Vagina (tissue), 2 donors: ENCODE results near the gene RPS28. TPM values are rescaled to one million over a fixed set of nuclear protein-coding genes. Genes with fewer than 3 reads are reported as not detected.
A peak's percentile ranks its signal among the peaks of the same experiment; 100 is the strongest.

Experiments used
- DNase-seq, 2 donors: peaks; one replicate each; pipeline ENCODE4 v3.0.0-alpha.2; 2017; ENCODE audit errors: extremely low spot score in 2 of 2
- H3K27ac ChIP-seq: fragments of 200-600 bp; sonication (generic); one replicate; pipeline ENCODE4 v1.5.1; 2019
- H3K27me3 ChIP-seq: fragments of 200-600 bp; sonication (generic); one replicate; pipeline ENCODE4 v1.5.1; 2019
- H3K36me3 ChIP-seq, 2 donors: fragments of 200-600 bp; sonication (generic); one replicate each; pipeline ENCODE4 v1.5.1; 2017 to 2019
- H3K4me1 ChIP-seq: fragments of 200-600 bp; sonication (generic); one replicate; pipeline ENCODE4 v1.5.1; 2019
- H3K4me3 ChIP-seq, 2 donors: fragments of 200-600 bp; sonication (generic); 1 replicate in 1 of 2; 2 replicates in 1 of 2; pipeline ENCODE4 v1.5.1; 2016 to 2019
- H3K9me3 ChIP-seq: fragments of 200-600 bp; sonication (generic); one replicate; pipeline ENCODE4 v1.5.1; 2019
- POLR2A ChIP-seq, 2 donors: fragments of 450-650 bp; IDR thresholded peaks; one replicate each; pipeline ENCODE4 v1.6.1; 2017; ENCODE audit warnings: antibody characterized with exemption in 2 of 2, mild to moderate bottlenecking in 2 of 2, moderate library complexity in 2 of 2
- POLR2AphosphoS5 ChIP-seq, 2 donors: sonication (generic); formaldehyde crosslinking; IDR thresholded peaks; one replicate each; pipeline ENCODE4 v1.9.0; 2017; ENCODE audit warnings: antibody characterized with exemption in 2 of 2, mild to moderate bottlenecking in 2 of 2, low read depth in 1 of 2; ENCODE audit not compliant: insufficient read depth in 1 of 2
- intact Hi-C: fragments of 100-400 bp; cut with DNase I; formaldehyde crosslinking; loops from one replicate; pipeline ENCODE4 v1.15.1; 2023
- total RNA-seq: library from RNA; depleted of rRNA; stranded (reverse); fragments of >200 nt; gene quantifications from one replicate; pipeline ENCODE4 v1.2.3, GENCODE V29; 2016
- TF ChIP-seq, protein P1 (sequence below), 3 experiments: fragments of 450-650 bp in 2 of 3; fragments of 200-600 bp in 1 of 3; sonication (generic) in 1 of 3; IDR thresholded peaks; one replicate each; pipeline ENCODE4 v1.5.1; 2017 to 2019; ENCODE audit warnings: antibody characterized with exemption in 3 of 3, mild to moderate bottlenecking in 2 of 3, moderate library complexity in 2 of 3

RPS28 gene
- total RNA-seq, 1 donor from 2014 or later = 516 TPM

DNA sequence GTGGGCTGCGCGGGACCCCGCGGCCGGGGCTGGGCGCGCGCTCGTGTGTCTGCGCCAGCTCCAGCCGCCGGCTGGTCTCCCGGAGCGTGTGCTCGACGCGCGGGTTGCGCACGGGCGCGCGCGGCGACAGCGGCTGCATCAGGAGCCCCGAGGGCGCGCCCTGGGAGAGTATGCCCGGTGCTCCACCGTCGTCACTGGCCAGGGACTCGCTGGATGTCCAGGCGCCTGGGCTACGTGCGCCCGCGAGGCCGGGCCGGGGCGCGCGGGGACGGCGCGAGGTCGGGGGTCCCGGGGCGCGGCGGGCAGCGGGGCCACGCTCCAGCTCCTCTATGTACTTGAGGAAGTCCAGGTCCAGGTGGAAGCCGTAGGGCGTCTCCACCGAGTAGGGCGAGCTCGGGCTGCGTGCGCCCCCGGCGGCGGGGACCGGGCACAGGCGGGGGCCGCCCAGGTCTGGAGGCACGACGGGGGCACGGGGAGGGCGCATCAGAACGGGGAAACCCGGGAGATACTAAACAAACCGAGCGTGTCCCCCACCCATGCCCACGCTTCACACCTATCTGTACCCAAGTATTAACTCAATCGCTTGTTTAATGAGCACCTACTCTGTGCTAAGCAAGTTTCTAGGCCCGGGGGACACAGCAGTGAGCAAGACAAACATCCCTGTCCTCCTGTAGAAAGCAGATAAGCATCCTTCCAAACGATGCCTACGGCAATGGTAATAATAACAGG is 14.2 kb downstream of the RPS28 start:
- intact Hi-C loops = no loop called here
- Histone ChIP-seq H3K9me3 (no peaks in the 10 kb centered on the region), H3K4me3 (peak overlapping the region; percentile 19 to 48), H3K27ac (no peak overlapping the region), H3K4me1 (peaks cover 18% of the 10 kb centered on the region), H3K36me3 (no peaks in the 10 kb centered on the region), H3K27me3 (no peaks in the 10 kb centered on the region)
- TF ChIP-seq, protein P1, sequence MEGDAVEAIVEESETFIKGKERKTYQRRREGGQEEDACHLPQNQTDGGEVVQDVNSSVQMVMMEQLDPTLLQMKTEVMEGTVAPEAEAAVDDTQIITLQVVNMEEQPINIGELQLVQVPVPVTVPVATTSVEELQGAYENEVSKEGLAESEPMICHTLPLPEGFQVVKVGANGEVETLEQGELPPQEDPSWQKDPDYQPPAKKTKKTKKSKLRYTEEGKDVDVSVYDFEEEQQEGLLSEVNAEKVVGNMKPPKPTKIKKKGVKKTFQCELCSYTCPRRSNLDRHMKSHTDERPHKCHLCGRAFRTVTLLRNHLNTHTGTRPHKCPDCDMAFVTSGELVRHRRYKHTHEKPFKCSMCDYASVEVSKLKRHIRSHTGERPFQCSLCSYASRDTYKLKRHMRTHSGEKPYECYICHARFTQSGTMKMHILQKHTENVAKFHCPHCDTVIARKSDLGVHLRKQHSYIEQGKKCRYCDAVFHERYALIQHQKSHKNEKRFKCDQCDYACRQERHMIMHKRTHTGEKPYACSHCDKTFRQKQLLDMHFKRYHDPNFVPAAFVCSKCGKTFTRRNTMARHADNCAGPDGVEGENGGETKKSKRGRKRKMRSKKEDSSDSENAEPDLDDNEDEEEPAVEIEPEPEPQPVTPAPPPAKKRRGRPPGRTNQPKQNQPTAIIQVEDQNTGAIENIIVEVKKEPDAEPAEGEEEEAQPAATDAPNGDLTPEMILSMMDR (IDR thresholded peaks at IDR 0.05) = no peak
- TF ChIP-seq POLR2AphosphoS5 (IDR thresholded peaks at IDR 0.05; ENCODE audit: insufficient read depth in 1 of 2, low read depth in 1 of 2) (no peak), POLR2A (IDR thresholded peaks at IDR 0.05) (no peak)
- DNase-seq = no peak

DNA sequence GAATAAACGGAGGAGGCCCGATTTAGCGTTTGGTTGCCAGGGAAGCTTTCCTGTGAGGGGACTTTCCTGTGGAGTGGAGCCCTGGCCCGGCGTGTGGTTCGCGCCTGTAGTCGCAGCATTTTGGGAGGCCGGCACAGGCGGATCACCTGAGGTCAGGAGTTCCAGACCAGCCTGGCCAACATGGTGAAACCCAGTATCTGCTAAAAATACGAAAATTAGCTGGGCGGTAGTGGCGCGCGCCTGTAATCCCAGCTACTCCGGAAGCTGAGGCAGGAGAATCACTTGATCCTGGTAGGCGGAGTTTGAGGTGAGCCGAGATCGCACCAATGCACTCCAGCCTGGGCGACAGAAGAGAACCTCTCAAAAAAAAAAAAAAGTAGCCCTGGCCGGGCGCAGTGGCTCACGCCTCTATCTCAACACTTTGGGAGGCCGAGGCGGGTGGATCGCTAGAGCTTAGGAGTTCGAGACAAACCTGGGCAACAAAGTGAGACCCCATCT is 14.8 kb downstream of the RPS28 start:
- H3K4me3 ChIP-seq = no peak overlapping the region
- no peak overlapping the region for H3K27ac ChIP-seq
- H3K4me1 ChIP-seq = peaks cover 18% of the 10 kb centered on the region
- H3K36me3 ChIP-seq = no peaks in the 10 kb centered on the region
- intact Hi-C loops = no loop called here
- TF ChIP-seq POLR2AphosphoS5 (IDR thresholded peaks at IDR 0.05; ENCODE audit: insufficient read depth in 1 of 2, low read depth in 1 of 2) = no peak
- TF ChIP-seq POLR2A (IDR thresholded peaks at IDR 0.05) = no peak
- TF ChIP-seq, protein P1 (IDR thresholded peaks at IDR 0.05) = no peak
- H3K9me3 ChIP-seq = no peaks in the 10 kb centered on the region
- no peak for DNase-seq
- H3K27me3 ChIP-seq = no peaks in the 10 kb centered on the region

DNA sequence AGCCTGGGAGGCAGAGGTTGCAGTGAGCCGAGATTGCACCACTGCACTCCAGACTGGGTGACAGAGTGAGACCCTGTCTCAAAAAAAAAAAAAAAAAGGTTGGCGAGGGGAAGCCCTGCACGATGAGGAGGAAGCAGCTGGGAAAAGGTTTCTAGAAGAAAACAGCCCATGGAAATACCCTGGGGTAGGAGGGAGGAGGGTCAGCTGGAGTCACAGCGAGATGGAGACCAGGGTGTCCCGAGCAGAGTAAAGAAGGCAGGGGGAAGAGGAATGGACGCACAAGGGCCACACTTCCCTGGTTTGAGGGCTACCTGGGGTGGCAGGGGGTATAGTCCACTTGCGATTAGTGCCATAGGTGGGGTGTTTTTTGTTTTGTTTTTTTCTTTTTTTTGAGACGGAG is 15.4 kb downstream of the RPS28 start:
- no peak for DNase-seq
- no peak overlapping the region for H3K27ac ChIP-seq
- intact Hi-C loops = no loop called here
- no peaks in the 10 kb centered on the region for H3K9me3 ChIP-seq
- no peaks in the 10 kb centered on the region for H3K36me3 ChIP-seq
- peaks cover 18% of the 10 kb centered on the region for H3K4me1 ChIP-seq
- TF ChIP-seq POLR2A (IDR thresholded peaks at IDR 0.05) (no peak), POLR2AphosphoS5 (IDR thresholded peaks at IDR 0.05; ENCODE audit: insufficient read depth in 1 of 2, low read depth in 1 of 2) (no peak)
- TF ChIP-seq, protein P1 (IDR thresholded peaks at IDR 0.05) = no peak
- no peaks in the 10 kb centered on the region for H3K27me3 ChIP-seq
- no peak overlapping the region for H3K4me3 ChIP-seq

DNA sequence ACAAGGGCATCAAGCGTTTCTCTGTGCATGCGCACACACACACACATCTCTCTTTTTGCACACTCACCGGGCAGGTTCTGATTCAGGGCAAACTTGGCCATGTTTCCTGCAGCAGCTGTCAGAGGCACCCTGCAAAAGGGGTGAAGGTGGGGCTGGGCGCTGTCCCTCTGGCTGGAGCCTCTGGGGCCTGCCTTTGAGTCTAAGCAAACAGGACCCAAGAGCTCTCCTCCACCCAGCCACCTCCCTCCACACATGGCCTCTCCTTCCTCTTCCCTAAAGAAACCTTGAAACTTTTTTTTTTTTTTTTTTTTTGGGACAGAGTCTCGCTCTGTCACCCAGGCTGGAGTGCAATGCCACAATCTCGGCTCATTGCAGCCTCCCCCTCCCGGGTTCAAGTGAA is 16.4 kb downstream of the RPS28 start:
- intact Hi-C loops = no loop called here
- Histone ChIP-seq H3K27me3 (peaks cover under 1% of the 10 kb centered on the region), H3K4me1 (peaks cover 25% of the 10 kb centered on the region), H3K36me3 (no peaks in the 10 kb centered on the region), H3K27ac (no peak overlapping the region), H3K9me3 (no peaks in the 10 kb centered on the region), H3K4me3 (no peak overlapping the region)
- TF ChIP-seq POLR2A (IDR thresholded peaks at IDR 0.05) = no peak
- TF ChIP-seq, protein P1 (IDR thresholded peaks at IDR 0.05) = no peak
- TF ChIP-seq POLR2AphosphoS5 (IDR thresholded peaks at IDR 0.05; ENCODE audit: insufficient read depth in 1 of 2, low read depth in 1 of 2) = no peak
- no peak for DNase-seq

DNA sequence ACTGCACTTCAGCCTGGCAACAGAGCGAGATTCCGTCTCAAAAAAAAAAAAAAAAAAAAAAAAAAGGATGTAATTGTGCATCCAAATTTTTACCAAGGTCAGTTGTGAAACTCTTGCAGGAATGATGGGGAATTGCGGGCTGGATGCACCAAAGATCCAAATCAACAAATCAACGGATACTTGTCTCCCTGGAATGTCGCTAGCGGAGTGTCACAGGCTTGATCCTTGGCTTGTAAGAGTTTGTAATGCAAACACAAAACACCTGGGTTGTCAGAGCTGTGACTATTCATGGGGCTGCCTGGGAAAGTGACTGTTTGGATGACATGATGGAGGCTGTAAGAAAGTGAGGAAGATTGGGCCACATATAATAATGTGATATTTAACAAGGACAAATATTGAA is 17.5 kb downstream of the RPS28 start:
- Histone ChIP-seq H3K4me3 (no peak overlapping the region), H3K4me1 (peaks cover 27% of the 10 kb centered on the region), H3K27me3 (peaks cover 6% of the 10 kb centered on the region), H3K36me3 (no peaks in the 10 kb centered on the region), H3K9me3 (no peaks in the 10 kb centered on the region), H3K27ac (no peak overlapping the region)
- intact Hi-C loops = no loop called here
- DNase-seq = no peak
- TF ChIP-seq, protein P1 (IDR thresholded peaks at IDR 0.05) = no peak
- no peak for TF ChIP-seq POLR2A (IDR thresholded peaks at IDR 0.05)
